CD4-positive, alpha-beta T cell treated with Interleukin-4 for 4 hours (primary cell): ENCODE results near the gene PRSS36.
A peak's percentile ranks its signal among the peaks of the same experiment; 100 is the strongest.
"Not testable (repeated sequence)": the region's sequence is repeated elsewhere in the genome, so short reads cannot be mapped to it uniquely, and the experiment has no call there.

Source experiments
- DNase-seq: peaks from one replicate; pipeline ENCODE4 v3.0.0-alpha.2; 2020

The PRSS36 gene

DNA sequence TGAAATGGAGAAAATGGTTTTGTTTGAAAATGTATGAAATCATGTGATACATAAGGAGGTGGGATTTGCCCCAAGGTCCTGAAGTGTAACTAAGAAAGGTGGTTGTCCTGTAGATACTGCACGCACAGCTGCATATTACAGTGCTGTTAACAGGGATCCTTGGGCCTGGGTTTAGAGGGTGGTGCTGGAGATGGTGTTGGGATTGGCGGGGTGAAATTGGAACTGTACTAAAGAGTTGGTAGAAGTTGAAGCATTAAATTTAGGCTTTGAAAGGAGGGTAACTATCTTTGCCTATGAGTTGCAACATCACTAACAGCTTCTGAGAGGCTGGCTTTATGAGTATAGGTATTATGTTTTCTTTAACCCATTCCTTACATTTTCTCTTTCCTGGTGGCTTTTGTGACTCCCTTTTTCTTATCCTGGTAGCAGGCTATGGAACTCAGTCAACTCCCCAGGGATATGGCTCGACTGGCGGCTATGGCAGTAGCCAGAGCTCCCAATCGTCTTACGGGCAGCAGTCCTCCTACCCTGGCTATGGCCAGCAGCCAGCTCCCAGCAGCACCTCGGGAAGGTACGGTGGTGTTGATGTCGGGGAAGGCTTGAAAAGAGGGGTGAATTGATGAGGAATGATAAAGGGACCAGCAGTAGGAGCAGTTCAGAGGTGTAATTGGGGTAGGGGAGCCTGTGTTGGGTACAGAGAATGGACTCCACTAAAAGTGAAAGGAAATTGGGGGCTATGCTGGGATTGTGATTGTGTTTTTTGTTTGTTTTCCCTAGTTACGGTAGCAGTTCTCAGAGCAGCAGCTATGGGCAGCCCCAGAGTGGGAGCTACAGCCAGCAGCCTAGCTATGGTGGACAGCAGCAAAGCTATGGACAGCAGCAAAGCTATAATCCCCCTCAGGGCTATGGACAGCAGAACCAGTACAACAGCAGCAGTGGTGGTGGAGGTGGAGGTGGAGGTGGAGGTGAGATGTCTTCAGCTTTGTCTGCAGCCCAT lies 33.9 kb upstream of the PRSS36 start:
- DNase-seq = no peak

DNA sequence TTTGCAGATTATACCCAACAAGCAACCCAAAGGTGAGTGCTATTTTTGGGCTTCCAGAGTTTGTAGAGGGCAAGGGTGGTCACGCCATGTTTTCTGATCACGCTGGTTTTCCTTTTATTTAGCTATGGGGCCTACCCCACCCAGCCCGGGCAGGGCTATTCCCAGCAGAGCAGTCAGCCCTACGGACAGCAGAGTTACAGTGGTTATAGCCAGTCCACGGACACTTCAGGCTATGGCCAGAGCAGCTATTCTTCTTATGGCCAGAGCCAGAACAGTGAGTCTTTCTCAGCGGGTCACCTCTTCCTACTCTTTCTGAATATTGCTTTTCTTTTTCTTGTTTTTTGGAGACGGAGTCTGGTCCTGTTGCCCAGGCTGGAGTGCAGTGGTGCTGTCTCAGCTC lies 32.5 kb upstream of the PRSS36 start:
- DNase-seq = no peak

DNA sequence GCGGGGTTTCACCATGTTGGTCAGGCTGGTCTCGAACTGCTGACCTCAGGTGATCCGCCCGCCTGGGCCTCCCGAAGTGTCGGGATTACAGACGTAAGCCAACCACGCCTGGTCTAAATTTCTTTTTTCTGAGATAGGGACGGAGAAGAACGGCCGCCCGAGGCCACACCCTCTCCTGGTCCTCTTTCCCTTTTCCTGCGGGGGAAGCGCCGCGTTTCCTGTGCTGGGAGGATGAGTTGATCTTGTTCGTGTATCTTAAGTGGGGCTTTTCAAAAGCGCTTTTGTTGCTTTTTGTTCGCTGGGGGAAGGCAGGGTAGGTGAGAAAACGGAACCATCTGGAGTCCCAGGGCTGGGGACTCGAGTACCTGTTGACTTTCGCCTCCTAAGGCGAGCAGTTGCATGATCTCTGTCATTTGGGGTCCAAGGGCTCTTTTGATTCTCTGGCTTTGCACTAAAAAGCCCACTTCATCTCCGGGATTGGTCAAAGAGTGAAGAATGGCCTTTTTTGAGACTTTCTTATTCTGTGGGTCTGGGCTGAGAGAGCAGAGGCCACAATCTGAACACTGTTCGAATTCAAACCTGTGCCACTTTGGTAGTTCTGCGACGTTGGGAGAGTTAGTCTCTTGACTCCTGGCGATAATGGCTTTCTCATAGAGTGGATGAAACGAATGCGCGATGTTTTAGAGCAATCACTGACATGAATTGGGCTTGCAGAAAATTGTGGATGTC lies 31.4 kb upstream of the PRSS36 start:
- no peak for DNase-seq

DNA sequence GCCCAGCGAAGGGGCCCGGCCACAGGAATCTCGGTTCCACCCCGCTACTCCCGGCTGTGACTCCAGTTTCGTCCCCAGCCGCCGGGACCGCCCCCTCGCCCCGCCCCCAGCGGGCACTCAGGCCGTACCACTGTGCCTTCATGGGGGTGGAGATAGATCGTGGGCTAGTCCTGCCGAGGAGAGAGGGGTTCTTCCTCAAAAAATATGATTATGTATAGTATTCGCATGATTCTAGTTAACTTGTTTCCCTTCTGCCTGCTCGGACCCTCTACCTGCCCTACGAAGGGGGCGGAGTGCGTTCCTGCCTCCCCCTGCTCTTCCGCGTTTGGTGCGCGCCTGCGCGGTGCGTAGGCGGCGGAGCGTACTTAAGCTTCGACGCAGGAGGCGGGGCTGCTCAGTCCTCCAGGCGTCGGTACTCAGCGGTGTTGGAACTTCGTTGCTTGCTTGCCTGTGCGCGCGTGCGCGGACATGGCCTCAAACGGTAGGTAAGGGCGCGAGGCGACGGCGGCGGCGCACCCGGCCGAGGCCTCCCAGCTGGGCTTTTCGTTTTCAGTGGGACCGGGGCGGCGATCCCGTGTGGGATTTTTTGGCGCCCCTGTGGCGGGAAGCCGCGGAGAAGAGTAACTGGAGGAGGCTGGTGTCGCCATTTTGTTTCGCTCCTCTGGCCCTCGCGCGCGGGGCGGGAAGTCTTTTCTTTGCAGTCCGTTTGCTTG lies 30.0 kb upstream of the PRSS36 start, which contains the start of gene FUS:
TSS of gene FUS (plus strand) at position 393 of the 713 bp plus-strand sequence. CDS start at position 469, 76 bp downstream.
- DNase-seq = peak; percentile 90

DNA sequence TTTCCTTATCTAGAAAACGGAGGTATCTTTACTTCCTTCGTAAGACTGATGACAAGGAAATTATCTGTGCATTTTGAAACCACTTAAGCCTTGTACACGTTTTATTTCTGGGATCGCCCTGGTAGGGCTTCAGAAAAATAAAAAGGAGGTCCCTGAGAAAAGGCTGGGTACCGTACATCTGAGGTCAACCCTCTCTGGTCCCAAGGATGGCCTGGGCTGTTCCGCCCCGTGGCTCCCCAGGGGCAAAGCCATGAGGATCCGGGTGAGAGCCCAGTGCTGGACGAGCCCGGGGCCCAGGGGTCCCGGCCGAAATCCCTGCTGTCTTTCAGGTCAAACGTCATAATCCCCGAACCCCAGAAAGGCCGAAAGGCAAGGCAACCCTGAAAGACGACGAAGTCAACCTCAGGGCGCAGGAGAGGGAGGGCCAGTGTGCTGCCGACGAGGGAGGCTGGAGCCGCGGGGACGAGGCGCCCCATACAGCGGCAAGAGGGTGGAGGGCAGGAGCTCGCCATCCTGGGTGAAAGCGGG lies 29.4 kb upstream of the PRSS36 start:
- DNase-seq = no peak

DNA sequence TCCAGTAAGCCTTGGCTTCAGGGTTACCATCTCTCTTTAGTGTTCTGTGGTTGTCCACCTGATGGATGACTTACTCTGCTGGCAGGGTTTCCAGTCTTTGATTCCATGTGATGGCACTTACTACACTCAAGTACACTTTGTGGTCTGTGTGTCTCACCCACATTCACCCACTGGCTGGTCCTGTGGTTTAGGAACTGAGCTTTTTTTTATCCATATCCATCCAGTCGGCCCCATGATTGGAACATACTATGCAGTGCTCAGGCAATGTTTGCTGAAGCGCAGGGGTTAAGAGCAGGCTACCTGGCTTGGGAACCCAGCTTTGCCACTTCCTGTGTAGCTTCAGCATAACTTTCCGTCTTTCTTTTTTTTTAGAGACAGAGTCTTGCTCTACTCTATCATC lies 27.3 kb upstream of the PRSS36 start:
- DNase-seq = peak; percentile 52

DNA sequence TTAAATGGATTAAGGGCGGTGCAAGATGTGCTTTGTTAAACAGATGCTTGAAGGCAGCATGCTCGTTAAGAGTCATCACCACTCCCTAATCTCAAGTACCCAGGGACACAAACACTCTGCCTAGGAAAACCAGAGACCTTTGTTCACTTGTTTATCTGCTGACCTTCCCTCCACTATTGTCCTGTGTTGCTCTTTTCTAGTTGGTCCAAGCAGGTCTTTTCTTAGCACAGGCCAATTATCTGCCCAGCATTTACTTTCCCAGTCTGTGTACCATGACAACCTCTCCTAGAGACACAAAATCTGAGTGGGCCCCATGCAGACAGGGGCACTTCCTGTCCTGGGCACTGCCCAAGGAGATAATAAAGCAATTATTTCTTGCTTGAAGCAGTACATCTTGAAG lies 20.2 kb upstream of the PRSS36 start:
- DNase-seq = not testable (repeated sequence)

DNA sequence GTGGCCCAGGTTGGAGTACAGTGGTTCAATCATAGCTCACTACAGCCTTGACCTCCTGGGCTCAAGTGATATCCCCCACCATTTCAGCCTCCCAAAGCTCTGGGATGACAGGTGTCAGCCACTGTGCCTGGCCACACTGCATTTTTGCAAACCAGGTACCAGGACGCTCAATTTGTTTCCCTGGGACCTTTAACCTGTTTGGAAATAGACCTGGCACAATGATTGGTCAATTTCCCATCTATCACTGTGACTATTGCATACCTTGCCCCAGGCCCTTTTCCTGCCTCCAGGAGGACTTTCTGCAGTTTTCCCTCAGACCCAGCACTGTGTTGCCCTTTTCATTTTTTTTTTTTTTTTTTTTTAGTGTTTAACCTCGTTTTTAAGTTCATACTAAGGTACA lies 19.0 kb upstream of the PRSS36 start:
- no peak for DNase-seq

DNA sequence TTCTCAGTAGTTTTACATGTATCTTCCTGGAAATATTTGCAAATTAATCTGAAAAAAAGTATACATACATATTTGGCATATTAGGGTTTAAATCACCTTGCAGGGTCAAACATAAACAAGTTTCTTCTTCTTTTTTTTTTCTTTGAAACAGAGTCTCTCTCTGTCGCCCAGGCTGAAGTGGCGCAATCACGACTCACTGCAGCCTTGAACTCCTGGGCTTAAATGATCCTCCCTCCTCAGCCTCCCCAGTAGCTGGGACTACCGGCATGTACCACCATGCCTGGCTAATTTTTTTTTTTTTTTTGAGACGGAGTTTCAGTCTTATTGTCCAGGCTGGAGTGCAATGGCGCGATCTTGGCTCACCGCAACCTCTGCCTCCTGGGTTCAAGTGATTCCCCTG lies 17.4 kb upstream of the PRSS36 start:
- no peak for DNase-seq

DNA sequence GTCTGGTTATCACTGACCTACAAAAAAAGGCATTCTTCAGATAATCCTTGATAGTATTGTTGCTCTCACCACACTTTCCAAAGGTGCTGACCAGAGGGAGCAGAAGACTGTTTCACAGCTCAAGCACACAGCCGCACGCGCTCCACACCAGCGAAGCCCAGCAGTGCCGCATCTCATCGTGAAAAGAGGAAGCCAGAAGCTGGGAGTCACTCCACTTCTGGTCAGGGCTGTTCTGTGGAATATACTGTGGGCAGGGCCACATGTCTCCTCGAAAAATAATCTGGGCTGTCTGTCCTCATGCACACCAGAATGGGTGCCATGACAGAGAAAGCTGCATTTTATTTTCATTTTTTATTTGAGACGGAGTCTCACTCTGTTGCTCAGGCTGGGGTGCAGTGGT lies 7.3 kb upstream of the PRSS36 start:
- DNase-seq = no peak

DNA sequence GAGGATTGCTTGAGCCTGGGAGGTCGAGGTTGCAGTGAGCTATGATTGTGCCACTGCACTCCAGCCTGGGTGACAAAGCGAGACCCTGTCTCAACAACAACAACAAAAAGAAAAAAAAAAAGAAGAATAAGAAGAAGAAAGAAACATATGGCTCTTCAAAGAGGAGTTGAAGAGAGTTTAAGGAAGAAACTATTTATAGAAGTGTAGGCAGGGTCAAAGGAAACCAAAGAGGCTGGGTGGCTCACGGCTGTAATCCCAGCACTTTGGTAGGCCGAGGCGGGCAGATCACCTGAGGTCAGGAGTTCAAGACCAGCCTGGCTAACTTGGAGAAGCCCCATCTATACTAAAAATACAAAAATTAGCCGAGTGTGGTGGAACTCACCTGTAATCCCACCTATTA lies 1.1 kb upstream of the PRSS36 start:
- not testable (repeated sequence) for DNase-seq

DNA sequence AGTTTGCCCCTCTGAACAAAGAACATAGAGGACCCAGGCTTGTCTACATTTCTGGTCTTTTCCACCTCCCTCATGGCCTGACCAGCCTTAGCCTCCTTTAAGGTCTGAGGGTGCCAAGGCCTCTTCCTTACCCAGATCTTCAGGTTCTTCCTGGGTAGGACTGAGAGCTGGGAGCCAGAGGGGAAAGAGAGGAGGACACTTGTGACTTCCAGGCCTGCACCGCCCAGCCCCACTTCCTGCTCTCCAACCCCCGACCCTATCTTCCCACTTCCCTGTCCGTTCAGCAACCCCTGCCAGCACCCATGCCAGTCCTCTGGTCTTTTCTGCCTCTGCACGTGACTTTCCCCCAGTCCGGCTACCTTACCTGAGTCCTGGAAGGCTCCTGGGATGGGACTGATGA lies 534 bp downstream of the PRSS36 start:
- no peak for DNase-seq

DNA sequence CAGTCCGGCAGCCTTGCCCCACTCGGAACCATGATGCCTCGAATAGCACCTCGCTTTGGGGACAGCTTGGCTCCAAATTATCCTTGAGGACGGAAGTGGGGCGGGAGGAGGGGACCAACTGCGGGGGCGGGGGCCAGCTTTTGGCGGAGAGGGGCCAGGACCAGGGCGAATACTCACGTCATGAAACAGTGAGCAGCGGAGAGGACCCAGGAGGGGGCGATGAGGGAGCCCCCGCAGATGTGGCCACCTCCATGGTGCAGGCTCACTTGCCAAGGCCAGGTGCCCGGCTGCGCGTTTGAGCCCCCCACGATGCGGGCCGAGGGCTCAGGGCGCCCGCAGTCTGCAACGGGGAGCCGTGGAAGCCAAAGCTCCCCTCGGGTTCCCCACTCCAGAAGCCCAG lies 970 bp downstream of the PRSS36 start:
- DNase-seq = no peak

DNA sequence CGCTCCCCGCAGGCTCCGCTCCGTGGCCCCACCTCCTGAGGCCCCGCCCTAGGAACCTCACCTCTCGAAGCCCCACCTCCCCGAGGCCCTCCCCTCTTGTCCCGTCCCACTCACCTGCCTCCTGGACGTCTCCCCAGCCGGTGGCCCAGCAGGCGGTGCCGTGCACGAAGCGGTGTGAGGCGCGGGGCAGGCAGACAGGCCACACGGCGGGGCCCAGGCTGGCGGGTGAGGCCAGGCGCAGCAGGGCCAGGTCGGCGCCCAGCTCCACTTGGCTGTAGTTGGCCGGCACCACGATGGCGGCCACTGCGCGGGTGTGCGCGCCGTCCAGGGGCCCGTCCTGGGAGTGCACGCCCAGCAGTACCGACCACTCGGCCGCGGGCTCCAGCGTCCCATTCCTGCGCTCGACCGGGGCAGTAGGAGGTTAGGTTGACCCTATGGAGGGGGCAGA lies 1.6 kb downstream of the PRSS36 start:
- DNase-seq = no peak

DNA sequence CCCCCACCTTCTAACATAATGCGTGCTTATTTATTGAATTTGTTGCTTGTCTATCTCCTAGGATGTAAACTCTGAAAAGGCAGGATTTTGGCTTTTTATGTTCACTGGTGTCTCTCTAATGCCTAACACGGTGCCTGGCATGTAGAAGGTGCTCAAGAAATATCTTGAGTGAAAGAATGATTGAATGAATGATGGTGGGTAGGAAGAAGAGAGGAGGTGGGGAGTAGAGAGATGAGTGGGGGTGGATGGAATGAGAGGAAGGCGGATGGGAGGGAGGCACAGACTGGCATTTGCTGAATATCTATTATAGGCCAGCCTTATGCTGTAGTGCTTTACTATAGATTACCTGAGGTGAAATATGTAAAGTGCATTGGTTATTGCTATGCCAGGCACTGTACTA lies 2.3 kb downstream of the PRSS36 start:
- no peak for DNase-seq

DNA sequence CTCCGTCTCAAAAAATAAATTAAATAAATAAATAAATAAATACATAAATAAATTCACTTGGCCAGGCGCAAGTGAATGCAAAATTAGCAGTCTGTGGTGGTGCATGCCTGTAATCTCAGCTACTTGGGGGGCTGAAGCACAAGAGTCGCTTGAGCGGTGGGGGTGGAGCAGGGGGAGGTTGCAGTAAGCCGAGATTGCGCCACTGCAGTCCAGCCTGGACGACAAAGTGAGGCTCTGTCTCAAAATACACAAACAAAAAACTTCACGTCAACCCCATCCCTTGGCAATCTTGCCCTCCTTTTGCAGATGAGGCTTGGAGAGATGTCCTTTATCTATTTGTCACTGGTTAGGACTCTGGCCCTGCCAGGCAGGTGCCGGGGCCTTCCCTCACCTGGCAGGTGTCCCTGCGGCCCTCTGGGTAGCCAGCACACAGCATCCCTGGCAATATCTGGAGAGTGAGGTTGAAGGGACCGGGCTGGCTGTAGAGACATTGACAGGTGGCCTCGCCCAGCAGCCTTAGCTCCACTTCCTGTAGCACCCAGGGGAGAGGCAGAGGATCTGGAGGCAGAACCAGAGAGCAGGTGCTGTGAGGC lies 4.4 kb downstream of the PRSS36 start:
- no peak for DNase-seq

DNA sequence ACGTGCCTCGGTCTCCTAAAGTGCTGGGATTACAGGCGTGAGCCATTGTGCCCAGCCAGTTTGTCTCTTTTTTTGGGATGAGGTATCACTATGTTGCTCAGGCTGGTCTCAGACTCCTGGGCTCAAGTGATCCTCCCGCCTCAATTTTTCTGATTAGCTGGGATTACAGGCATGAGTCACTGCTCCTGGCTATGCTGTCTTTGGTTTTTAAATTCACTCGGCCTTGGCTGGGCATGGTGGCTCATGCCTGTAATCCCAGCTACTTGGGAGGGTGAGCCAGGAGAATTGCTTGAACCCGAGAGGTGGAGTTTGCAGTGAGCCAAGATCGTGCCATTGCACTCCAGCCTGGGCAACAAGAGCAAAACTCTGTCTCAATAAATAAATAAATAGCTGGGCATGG lies 5.4 kb downstream of the PRSS36 start:
- not testable (repeated sequence) for DNase-seq

DNA sequence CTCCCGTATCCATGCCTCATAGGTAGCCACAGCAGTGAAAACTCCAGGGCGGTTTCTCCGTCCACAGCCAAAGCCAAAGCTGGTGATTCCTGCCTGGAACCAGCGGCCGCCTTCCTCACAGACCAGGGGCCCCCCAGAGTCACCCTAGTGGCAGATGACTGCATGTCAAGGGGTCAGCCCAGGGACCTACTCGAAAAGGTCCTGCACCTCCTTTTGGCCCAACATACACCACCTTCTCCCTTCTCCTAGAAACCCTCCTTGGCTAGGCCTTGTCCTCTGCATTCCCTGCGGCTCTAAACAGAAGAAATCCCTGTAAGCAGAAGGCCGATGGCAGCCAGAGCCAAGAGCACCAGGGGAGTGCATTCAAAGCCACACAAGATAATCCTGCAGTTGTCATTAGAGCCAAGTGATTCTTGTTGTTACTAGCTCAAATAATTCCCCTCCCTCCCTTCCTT lies 6.1 kb downstream of the PRSS36 start:
- no peak for DNase-seq

DNA sequence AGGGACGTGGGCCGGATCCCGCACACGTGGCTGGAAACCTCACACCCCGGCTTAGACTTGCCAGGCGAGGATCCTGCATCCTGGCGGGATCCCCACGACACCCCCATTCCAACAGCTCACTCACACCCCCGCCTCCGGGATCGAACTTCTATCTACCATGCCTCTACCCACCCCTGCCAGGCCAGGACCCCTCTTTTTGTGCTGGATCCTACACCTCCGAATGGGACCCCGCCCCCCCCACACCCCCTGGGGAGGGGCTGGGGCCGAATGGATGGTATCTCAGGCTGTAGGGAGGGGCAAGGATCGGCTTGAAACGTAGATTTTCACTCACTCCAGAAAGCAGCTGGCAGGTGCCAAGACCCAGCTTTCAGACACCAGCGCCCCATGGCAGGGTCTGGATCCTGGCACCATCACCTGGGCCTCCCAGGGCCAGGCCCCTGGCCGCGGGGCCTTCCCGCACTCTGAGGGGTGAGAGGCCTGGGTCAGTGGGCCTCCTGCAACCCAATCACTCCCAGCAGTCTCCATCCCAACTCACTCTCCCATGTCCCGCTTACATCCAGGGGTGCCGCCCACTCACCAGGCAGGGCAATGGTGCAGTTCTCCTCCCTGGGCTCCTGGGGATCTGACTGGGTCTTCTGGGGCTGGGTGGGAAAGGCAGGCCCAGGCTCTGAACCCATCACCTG lies 6.7 kb downstream of the PRSS36 start:
- no peak for DNase-seq

DNA sequence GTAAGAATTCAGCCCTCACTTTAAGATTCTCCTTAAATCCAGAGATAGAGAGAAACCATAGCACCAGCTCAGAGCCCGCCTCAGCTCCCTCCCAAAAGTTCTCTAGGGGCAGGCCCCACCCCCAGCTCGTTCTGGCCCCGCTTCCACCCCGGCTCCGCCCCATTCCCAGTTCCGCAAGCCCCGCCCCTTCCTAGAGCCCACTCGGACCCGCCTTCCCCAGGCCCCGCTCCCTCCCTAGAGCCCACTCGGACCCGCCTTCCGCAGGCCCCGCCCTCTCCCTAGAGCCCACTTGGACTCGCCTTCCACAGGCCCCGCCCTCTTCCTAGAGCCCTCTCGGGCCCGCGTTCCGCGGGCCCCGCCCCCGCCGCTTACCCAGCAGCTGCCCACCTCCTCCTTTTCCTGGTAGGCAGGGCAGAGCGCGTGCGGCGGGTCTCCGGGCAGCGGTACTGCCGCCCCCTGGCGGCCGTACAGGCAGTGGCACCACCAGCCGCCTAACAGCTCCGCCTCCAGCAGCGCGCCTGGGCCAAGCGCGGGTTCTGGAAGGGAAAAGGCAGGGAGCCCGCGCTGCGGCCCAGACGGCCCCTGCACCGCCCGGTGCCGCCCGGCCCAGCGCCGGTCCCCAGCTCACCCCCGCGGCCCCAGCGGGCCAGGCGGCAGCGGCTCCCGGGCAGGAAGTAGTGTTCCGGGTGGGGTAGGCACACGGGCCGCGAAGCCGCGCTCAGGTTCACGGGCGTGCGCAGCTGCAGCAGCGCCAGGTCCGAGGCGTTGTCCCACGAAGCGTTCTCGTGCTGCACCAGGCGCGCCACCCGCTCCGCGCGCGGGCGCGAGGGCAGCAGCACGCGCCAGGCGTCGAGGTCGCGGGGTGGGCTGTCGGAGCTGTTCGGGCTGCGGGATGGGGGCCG lies 7.5 kb downstream of the PRSS36 start:
- DNase-seq = peak; percentile 99
